AG09319 (cell line): ENCODE measurements around the gene HSP90AB1.
A peak's percentile ranks its signal among the peaks of the same experiment; 100 is the strongest.

Source experiments
- DNase-seq: peaks from one replicate; pipeline ENCODE4 v3.0.0-alpha.2; 2010; ENCODE audit warnings: low read depth; ENCODE audit errors: extremely low read depth
- CTCF ChIP-seq: IDR thresholded peaks from 2 replicates; pipeline ENCODE4 v1.5.1; 2011; ENCODE audit warnings: low read depth, mild to moderate bottlenecking, inconsistent platforms, low read length, moderate library complexity

HSP90AB1 gene

GRCh38 chr6:44237813-44238433, 9.0 kb upstream of the HSP90AB1 start:
- DNase-seq = no peak
- peak; percentile 82 for TF ChIP-seq CTCF

- DNase-seq = no peak
- no peak for TF ChIP-seq CTCF
Observed at GRCh38 chr6:44238687-44239350, 8.1 kb upstream of the HSP90AB1 start.

GRCh38 chr6:44243345-44243744, 3.6 kb upstream of the HSP90AB1 start:
- DNase-seq = no peak
- no peak for TF ChIP-seq CTCF

DNA sequence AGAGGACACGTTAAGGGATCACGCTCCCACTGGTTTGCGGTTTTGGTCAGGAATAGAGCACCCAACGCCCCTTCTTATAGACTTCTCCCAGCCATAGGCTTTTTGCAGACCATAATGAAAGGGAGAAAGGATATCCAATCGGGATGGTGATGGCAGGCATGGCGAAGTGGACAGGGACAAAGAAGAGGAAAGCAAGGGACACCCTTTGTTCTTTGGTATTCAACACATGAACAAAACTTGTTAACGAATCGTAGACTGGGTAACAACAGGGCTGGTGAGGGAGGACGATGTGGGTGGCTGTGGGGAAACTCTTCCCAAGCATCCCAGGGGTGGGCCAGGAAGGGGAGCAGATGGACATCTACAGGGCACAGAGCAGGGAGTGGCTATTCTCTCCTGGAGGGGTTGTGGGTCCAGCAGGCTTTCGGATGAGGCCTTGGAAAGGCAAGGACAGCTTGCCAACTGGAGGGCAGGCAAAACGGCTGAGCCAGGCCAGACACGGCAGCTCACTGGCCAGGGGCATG, 1.4 kb upstream of the HSP90AB1 start:
- no peak for DNase-seq
- no peak for TF ChIP-seq CTCF

GRCh38 chr6:44245912-44246662, 814 bp upstream of the HSP90AB1 start:
- peak; percentile 11 for TF ChIP-seq CTCF
- DNase-seq = peak; percentile 61

DNA sequence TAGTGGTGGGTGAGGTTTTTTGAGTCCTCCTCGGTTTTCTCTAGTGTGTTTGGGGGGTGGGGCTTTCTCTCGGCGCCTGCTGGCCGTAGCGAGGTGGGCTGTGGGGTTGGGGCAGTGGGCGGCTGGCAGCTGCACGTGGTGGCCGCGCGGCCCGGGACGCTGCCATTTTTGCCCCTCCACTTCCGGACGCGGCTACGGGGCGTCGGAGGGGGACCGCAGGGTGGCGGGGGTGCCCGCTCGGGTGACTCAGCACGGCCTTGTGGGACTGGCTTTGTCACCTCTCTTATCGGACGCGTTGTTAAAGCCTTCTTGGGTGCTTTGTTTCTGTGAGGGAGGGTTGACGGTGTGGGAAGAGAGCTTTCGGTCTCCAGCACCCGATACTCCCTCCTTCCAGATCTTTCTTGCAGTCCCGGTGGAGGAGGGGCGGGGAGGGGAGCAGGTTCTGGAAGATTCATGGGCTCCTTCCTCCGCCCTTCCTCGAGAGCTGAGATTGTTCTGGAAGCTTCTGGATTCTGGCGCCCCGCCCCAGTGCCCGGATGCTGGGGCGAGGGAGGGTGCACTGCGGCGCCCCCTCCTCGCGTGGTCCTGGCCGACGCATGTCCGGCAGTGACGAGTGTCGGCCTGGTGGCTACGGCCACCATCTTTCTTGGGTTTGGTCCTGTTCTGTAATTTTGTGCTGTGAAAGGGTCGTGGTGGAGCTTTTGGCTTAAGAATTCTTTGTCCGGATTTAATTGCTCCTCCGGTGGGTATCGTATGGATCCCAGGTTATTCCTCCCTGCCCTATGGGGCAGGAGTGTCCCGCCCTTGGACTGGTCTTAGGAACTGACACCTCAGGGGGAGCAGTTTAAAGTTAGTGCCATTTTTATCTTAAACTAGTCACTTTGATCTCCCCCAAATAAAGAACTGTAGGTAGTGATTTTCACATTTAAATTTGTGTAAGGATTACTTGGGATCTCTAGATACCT, 719 bp downstream of the HSP90AB1 start:
- DNase-seq = no peak
- no peak for TF ChIP-seq CTCF
